ENCODE results near the gene GATAD2A. TPM values are rescaled to one million over a fixed set of nuclear protein-coding genes. Genes with fewer than 3 reads are reported as not detected.

Gene GATAD2A
- total RNA-seq, 1 experiment from 2014 or later: 99.6 TPM

GRCh38 chr19:19538785-19539166 lies 133.3 kb downstream of the GATAD2A start:
- intact Hi-C loops (cut with micrococcal nuclease; ENCODE audit: unreplicated experiment) (loop anchor here (10.0 kb wide), 1 partner anchor 106 kb away; the partner anchor contains the start of gene GMIP), in situ Hi-C loops (cut with HindIII; ENCODE audit: low pct_unique_long_range_greater_than_20kb, low sequenced_read_pairs) (no loop called here)
- ChIA-PET CTCF (no interaction called here), POLR2A (no interaction called here)
- Histone ChIP-seq H3K27me3 (ENCODE audit: control insufficient read depth, insufficient read depth, low read length) (no peaks in the 10 kb centered on the region), H3K36me3 (ENCODE audit: control insufficient read depth, insufficient read depth, low read length) (no peaks in the 10 kb centered on the region), H3K4me3 (ENCODE audit: low read depth in 2 of 2, low read length in 2 of 2) (no peak overlapping the region), H3K4me1 (ENCODE audit: control insufficient read depth, insufficient read depth, low read length) (no peaks in the 10 kb centered on the region), H3K9me3 (ENCODE audit: control insufficient read depth, insufficient read depth, low read depth, low read length) (no peaks in the 10 kb centered on the region), H3K27ac (ENCODE audit: low read length) (no peak overlapping the region)
- DNase-seq (ENCODE audit: low read depth, low spot score) (no peak), ATAC-seq (no peak)
- no peak for TF ChIP-seq POLR2AphosphoS5 (IDR thresholded peaks at IDR 0.05; ENCODE audit: low read depth, low read length)
- TF ChIP-seq TCF7L2 (IDR thresholded peaks at IDR 0.05; ENCODE audit: low read depth, low read length): no peak
- no peak for TF ChIP-seq REST (IDR thresholded peaks at IDR 0.05; ENCODE audit: insufficient read depth in 1 of 2, low read depth in 2 of 2, low read length in 1 of 2)
- TF ChIP-seq CTCF (IDR thresholded peaks at IDR 0.05): no peak
- no peak for TF ChIP-seq SIN3A (IDR thresholded peaks at IDR 0.05; ENCODE audit: borderline replicate concordance, insufficient read depth, low read depth, low read length)
- BruUV-seq (replicated peaks): no TSS peak

GRCh38 chr19:19539698-19540063 lies 134.2 kb downstream of the GATAD2A start:
- ATAC-seq: no peak
- no peak overlapping the region for H3K27ac ChIP-seq (ENCODE audit: low read length)
- H3K4me3 ChIP-seq (ENCODE audit: low read depth in 2 of 2, low read length in 2 of 2): no peak overlapping the region
- no peaks in the 10 kb centered on the region for H3K4me1 ChIP-seq (ENCODE audit: control insufficient read depth, insufficient read depth, low read length)
- POLR2A ChIA-PET: no interaction called here
- H3K27me3 ChIP-seq (ENCODE audit: control insufficient read depth, insufficient read depth, low read length): no peaks in the 10 kb centered on the region
- intact Hi-C loops (cut with micrococcal nuclease; ENCODE audit: unreplicated experiment): loop anchor here (10.0 kb wide), 1 partner anchor 105 kb away; the partner anchor contains the start of gene GMIP
- in situ Hi-C loops (cut with HindIII; ENCODE audit: low pct_unique_long_range_greater_than_20kb, low sequenced_read_pairs): no loop called here
- no TSS peak for BruUV-seq (replicated peaks)
- H3K36me3 ChIP-seq (ENCODE audit: control insufficient read depth, insufficient read depth, low read length): no peaks in the 10 kb centered on the region
- H3K9me3 ChIP-seq (ENCODE audit: control insufficient read depth, insufficient read depth, low read depth, low read length): no peaks in the 10 kb centered on the region
- CTCF ChIA-PET: no interaction called here
- no peak for DNase-seq (ENCODE audit: low read depth, low spot score)
- TF ChIP-seq TCF7L2 (IDR thresholded peaks at IDR 0.05; ENCODE audit: low read depth, low read length): no peak
- no peak for TF ChIP-seq SIN3A (IDR thresholded peaks at IDR 0.05; ENCODE audit: borderline replicate concordance, insufficient read depth, low read depth, low read length)
- no peak for TF ChIP-seq CTCF (IDR thresholded peaks at IDR 0.05)
- TF ChIP-seq REST (IDR thresholded peaks at IDR 0.05; ENCODE audit: insufficient read depth in 1 of 2, low read depth in 2 of 2, low read length in 1 of 2): no peak
- TF ChIP-seq POLR2AphosphoS5 (IDR thresholded peaks at IDR 0.05; ENCODE audit: low read depth, low read length): no peak

All from Panc1 (cell line).